GM19438 (cell line): Measurements from ENCODE around the gene TP53I3.
"Not testable (repeated sequence)": the region's sequence is repeated elsewhere in the genome, so short reads cannot be mapped to it uniquely, and the experiment has no call there.

Experiments used
- ATAC-seq: cut with Tn5 transposase; IDR thresholded peaks from one replicate; pipeline ENCODE4 v1.9.1; 2021; ENCODE audit warnings: low read depth; ENCODE audit not compliant: unreplicated experiment

Gene TP53I3

DNA sequence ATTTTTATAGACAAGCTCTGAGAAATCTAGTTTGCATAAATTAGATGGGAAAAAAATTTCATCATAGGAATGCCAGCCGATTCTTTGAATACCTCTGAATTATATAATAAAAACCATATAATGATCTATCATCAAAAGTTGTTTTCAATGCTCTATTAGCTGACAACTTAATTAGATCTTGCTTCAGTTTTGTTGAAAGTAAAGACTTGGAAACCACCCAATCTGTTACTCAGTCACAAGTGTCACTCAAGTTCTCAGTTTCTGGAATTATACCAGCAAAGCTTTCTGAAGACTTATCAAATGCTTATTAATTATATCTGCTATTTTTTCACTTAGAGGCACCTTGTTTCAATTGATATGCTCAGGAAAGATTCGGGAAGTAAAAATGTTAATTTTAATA, 17.4 kb upstream of the TP53I3 start:
- ATAC-seq, result no peak

- not testable (repeated sequence) for ATAC-seq
Measured at GRCh38 chr2:24100732-24101131, 16.1 kb upstream of the TP53I3 start.

DNA sequence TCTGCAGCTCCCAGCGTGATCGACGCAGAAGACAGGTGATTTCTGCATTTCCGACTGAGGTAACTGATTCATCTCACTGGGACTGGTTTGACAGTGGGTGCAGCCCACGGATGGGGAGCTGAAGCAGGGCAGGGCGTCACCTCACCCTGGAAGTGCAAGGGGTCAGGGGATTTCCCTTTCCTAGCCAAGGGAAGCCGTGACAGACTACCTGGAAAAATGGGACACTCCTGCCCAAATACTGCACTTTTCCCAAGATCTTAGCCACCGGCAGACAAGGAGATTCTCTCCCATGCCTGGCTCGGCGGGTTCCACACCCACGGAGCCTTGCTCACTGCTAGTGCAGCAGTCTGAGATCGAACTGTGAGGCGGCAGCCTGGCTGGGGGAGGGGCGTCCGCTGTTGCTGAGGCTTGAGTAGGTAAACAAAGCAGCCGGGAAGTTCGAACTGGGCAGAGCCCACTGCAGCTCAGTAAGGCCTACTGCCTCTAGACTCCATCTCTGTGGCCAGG, 10.6 kb upstream of the TP53I3 start:
- not testable (repeated sequence) for ATAC-seq

GRCh38 chr2:24093270-24093669, 8.6 kb upstream of the TP53I3 start:
- ATAC-seq, result not testable (repeated sequence)

DNA sequence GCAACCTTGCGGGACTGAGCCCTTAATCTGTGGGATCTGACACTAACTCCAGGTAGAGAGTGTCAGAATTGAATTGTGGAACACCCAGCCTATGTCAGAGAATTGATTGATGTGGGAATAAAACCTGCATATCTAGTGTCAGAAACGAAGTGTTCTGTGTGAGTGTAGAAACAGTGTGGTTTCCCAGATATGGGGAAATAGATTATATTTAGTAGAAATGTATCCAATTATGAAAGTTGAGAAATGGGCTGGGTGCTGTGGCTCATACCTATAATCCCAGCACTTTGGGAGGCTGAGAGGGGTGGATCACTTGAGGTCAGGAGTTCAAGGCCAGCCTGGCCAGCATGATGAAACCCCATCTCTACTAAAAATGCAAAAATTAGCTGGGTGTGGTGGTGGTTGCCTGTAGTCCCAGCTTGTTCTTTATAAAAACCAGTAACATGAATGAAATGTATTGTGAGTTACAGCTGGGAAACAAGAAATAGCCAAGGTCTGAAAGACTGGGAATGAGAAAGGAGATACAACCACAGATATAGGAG, 4.3 kb upstream of the TP53I3 start:
- no peak for ATAC-seq

DNA sequence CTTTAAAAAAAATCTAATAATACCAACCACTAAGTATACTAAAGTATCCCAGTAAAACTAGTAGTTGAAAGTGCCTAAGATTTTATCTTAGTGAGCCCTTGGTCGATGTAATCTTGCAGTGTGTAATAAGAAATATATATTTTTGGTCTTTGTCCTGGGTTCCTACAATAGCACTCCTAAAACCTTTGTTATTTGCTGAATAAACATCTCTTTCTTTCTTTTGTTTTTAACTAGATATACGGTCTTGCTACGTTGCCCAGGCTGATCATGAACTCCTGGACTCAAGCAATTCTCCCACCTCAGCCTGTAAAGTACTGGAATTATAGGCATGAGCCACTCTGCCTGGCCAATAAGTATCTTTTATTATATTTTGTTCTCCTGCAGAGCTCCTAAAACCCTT, 2.4 kb upstream of the TP53I3 start:
- no peak for ATAC-seq

DNA sequence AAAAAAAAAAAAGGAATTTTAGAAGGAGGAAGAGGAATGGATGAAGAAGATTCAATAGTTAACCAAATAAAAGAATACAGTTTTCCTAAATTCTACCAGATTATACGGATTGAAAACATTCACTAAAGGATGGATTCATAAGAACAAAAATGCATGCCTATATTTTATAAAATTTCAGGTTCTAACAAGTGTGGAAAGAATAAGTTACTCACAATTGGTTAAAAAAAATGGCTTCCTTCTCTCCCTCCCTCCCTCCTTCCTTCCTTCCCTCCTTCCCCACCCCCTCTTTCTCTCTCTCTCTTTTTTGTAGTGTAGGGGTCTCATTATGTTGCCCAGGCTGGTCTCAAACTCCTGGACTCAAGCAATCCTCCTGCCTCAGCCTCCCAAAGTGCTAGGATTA, 1.6 kb upstream of the TP53I3 start:
- ATAC-seq, result no peak

- no peak for ATAC-seq
Measured at GRCh38 chr2:24085200-24085489, 511 bp upstream of the TP53I3 start.

- peak; percentile 81 for ATAC-seq
Measured at GRCh38 chr2:24083567-24084385, 858 bp downstream of the TP53I3 start.

- no peak for ATAC-seq
Measured at GRCh38 chr2:24082787-24083566, 1.7 kb downstream of the TP53I3 start.

GRCh38 chr2:24080701-24081100, 3.9 kb downstream of the TP53I3 start:
- no peak for ATAC-seq

- ATAC-seq, result no peak
Measured at GRCh38 chr2:24077879-24078278, 6.8 kb downstream of the TP53I3 start.

GRCh38 chr2:24077535-24077877, 7.1 kb downstream of the TP53I3 start:
- no peak for ATAC-seq

GRCh38 chr2:24076849-24077534, 7.6 kb downstream of the TP53I3 start:
- ATAC-seq, result peak; percentile 17

DNA sequence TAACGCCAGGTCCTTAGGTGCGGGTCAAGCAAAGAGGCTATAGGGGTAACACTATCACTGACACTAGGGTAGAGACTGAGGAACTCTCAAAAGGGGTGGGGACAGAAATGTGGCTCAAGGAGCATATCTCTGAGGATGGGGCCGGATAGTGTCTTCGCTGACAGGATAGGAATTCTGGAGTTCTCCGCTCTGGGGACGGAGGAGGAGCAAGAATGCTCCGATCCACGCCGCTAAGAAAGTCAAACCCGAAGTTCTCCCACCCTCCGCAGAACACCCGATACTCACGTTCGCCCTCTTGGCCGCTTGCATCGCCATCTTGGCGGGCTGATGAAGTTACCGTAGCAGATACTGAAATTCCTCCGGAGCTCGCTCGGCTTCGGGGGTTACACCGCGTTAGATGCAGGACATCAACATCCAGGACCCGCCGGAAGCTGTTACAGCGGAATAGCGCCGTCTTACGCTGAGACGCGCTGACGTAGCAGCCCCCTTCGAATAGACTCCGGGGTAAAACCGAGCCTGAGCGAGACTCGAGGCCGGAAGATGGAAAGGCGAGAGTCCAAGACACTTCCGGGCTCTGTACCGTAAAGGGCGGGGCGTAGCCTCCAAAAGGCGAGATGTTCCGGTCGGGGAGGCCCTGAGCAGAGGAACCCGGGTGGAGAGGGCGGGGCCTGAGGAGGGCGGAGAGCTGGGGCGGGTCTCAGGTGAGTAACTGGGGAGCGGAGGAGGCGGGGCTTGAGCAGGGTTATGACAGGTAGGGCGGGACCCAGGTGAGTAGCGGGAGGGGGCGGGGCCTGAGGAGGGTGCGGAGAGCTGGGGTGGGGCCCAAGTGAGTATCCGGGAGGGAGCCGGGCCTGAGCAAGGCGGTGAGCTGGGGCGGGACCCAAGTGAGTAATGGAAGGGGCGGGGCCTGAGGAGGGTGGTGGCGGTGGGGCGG, 8.5 kb downstream of the TP53I3 start, which contains the start of gene SF3B6:
Gene SF3B6, minus strand, starts transcription at position 412 of the 934 bp plus-strand sequence. Its CDS starts 97 bp downstream, at position 315.
- peak; percentile 94 for ATAC-seq

DNA sequence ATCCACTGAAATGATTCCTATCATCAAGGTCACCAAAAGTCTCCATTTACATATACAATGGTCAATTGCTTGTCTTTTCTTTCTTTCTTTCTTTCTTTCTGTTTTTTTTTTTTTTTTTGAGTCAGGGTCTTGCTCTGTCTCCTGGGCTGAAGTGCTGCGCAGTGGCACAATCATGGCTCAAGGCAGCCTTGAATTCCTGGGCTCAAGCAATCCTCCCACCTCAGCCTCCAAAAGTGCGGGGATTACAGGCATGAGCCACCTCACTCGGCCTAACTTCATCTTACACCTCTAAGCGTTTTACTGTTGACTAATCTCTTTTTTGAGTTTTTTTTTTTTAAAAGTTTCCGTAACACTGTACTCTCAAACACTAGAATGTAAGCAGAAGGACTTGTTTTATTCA, 9.4 kb downstream of the TP53I3 start:
- no peak for ATAC-seq

GRCh38 chr2:24073816-24074215, 10.8 kb downstream of the TP53I3 start:
- ATAC-seq, result no peak

GRCh38 chr2:24072259-24072658, 12.4 kb downstream of the TP53I3 start:
- ATAC-seq, result no peak

- ATAC-seq, result no peak
Measured at GRCh38 chr2:24065341-24065740, 19.3 kb downstream of the TP53I3 start.
